ENCODE measurements around the gene ZNF585A. TPM values are rescaled to one million over a fixed set of nuclear protein-coding genes. Genes with fewer than 3 reads are reported as not detected.
"Not testable (repeated sequence)": the region's sequence is repeated elsewhere in the genome, so short reads cannot be mapped to it uniquely, and the experiment has no call there.

ZNF585A gene
- total RNA-seq, 1 experiment from 2014 or later = 7.5 TPM

- CTCF ChIA-PET = no interaction called here
- H3K36me3 Mint-ChIP-seq (ENCODE audit: insufficient read depth, unreplicated experiment) = peaks cover 17% of the 10 kb centered on the region
- H3K4me1 Mint-ChIP-seq (ENCODE audit: low read depth, unreplicated experiment) = peaks cover 19% of the 10 kb centered on the region
- no peaks in the 10 kb centered on the region for H3K27me3 Mint-ChIP-seq (ENCODE audit: unreplicated experiment)
- H3K9me3 Mint-ChIP-seq (ENCODE audit: low read depth, unreplicated experiment) = peaks cover 11% of the 10 kb centered on the region
- BruUV-seq (replicated peaks) = no TSS peak
- H3K4me3 Mint-ChIP-seq (ENCODE audit: low read depth, unreplicated experiment) = peak within 1 kb of the TSS; percentile 89
- DNase-seq = peak; percentile 94
- peak within 1 kb of the TSS; percentile 74 for H3K27ac Mint-ChIP-seq (ENCODE audit: unreplicated experiment)
- intact Hi-C loops (cut with micrococcal nuclease; ENCODE audit: unreplicated experiment) = no loop called here
- TF ChIP-seq CTCF (IDR thresholded peaks at IDR 0.05; ENCODE audit: unreplicated experiment) = no peak
These were observed 45.5 kb upstream of the ZNF585A start, which contains the start of gene ZNF383 for GRCh38 chr19:37217775-37218591. ZNF383 (plus strand) TSS chr19:37218214; CDS start chr19:37230454, 12,240 bp downstream.

- TF ChIP-seq CTCF (IDR thresholded peaks at IDR 0.05; ENCODE audit: unreplicated experiment) = no peak
- CTCF ChIA-PET = no interaction called here
- no peak for DNase-seq
- Mint-ChIP-seq H3K36me3 (ENCODE audit: insufficient read depth, unreplicated experiment) (peaks cover 17% of the 10 kb centered on the region), H3K4me1 (ENCODE audit: low read depth, unreplicated experiment) (peaks cover 19% of the 10 kb centered on the region), H3K27me3 (ENCODE audit: unreplicated experiment) (no peaks in the 10 kb centered on the region), H3K27ac (ENCODE audit: unreplicated experiment) (peak overlapping the region; percentile 74), H3K4me3 (ENCODE audit: low read depth, unreplicated experiment) (peak overlapping the region; percentile 89), H3K9me3 (ENCODE audit: low read depth, unreplicated experiment) (peaks cover 9% of the 10 kb centered on the region)
- intact Hi-C loops (cut with micrococcal nuclease; ENCODE audit: unreplicated experiment) = no loop called here
- no TSS peak for BruUV-seq (replicated peaks)
These were observed 44.9 kb upstream of the ZNF585A start for GRCh38 chr19:37217480-37217774.

- no peak for TF ChIP-seq CTCF (IDR thresholded peaks at IDR 0.05; ENCODE audit: unreplicated experiment)
- Mint-ChIP-seq H3K4me3 (ENCODE audit: low read depth, unreplicated experiment) (no peak overlapping the region), H3K27ac (ENCODE audit: unreplicated experiment) (no peak overlapping the region), H3K27me3 (ENCODE audit: unreplicated experiment) (no peaks in the 10 kb centered on the region), H3K4me1 (ENCODE audit: low read depth, unreplicated experiment) (no peaks in the 10 kb centered on the region), H3K36me3 (ENCODE audit: insufficient read depth, unreplicated experiment) (peaks cover 11% of the 10 kb centered on the region), H3K9me3 (ENCODE audit: low read depth, unreplicated experiment) (peaks cover 7% of the 10 kb centered on the region)
- CTCF ChIA-PET = no interaction called here
- no peak for DNase-seq
- intact Hi-C loops (cut with micrococcal nuclease; ENCODE audit: unreplicated experiment) = no loop called here
- no TSS peak for BruUV-seq (replicated peaks)
These were observed 25.3 kb upstream of the ZNF585A start for GRCh38 chr19:37197768-37198167.

DNA sequence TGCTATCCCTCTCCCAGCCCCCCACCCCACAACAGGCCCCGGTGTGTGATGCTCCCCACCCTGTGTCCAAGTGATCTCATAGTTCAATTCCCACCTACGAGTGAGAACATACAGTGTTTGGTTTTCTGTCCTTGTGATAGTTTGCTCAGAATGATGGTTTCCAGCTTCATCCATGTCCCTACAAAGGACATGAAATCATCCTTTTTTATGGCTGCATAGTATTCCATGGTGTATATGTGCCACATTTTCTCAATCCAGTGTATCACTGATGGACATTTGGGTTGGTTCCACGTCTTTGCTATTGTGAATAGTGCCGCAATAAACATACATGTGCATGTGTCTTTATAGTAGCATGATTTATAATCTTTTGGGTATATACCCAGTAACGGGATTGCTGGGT, 24.6 kb upstream of the ZNF585A start:
- DNase-seq; H3K4me1 Mint-ChIP-seq (ENCODE audit: low read depth, unreplicated experiment); H3K9me3 Mint-ChIP-seq (ENCODE audit: low read depth, unreplicated experiment); H3K27me3 Mint-ChIP-seq (ENCODE audit: unreplicated experiment); intact Hi-C loops (cut with micrococcal nuclease; ENCODE audit: unreplicated experiment); BruUV-seq (replicated peaks); H3K4me3 Mint-ChIP-seq (ENCODE audit: low read depth, unreplicated experiment); H3K27ac Mint-ChIP-seq (ENCODE audit: unreplicated experiment); CTCF ChIA-PET: not testable (repeated sequence)
- H3K36me3 Mint-ChIP-seq (ENCODE audit: insufficient read depth, unreplicated experiment) = peaks cover 13% of the 10 kb centered on the region

- H3K27me3 Mint-ChIP-seq (ENCODE audit: unreplicated experiment); H3K4me1 Mint-ChIP-seq (ENCODE audit: low read depth, unreplicated experiment); intact Hi-C loops (cut with micrococcal nuclease; ENCODE audit: unreplicated experiment); H3K27ac Mint-ChIP-seq (ENCODE audit: unreplicated experiment); DNase-seq; BruUV-seq (replicated peaks); H3K4me3 Mint-ChIP-seq (ENCODE audit: low read depth, unreplicated experiment): not testable (repeated sequence)
- CTCF ChIA-PET = interaction anchor here (0.8 kb wide), 1 partner anchor 326 kb away, joined by 7 read pairs; no protein-coding TSS in a partner anchor
- H3K9me3 Mint-ChIP-seq (ENCODE audit: low read depth, unreplicated experiment) = peaks cover 11% of the 10 kb centered on the region
- H3K36me3 Mint-ChIP-seq (ENCODE audit: insufficient read depth, unreplicated experiment) = peaks cover 16% of the 10 kb centered on the region
These were observed 22.8 kb upstream of the ZNF585A start for GRCh38 chr19:37195248-37195647.

- H3K27me3 Mint-ChIP-seq (ENCODE audit: unreplicated experiment); H3K4me3 Mint-ChIP-seq (ENCODE audit: low read depth, unreplicated experiment); CTCF ChIA-PET; intact Hi-C loops (cut with micrococcal nuclease; ENCODE audit: unreplicated experiment); H3K4me1 Mint-ChIP-seq (ENCODE audit: low read depth, unreplicated experiment); BruUV-seq (replicated peaks); DNase-seq; H3K36me3 Mint-ChIP-seq (ENCODE audit: insufficient read depth, unreplicated experiment); H3K27ac Mint-ChIP-seq (ENCODE audit: unreplicated experiment): not testable (repeated sequence)
- H3K9me3 Mint-ChIP-seq (ENCODE audit: low read depth, unreplicated experiment) = peaks cover 43% of the 10 kb centered on the region
These were observed 13.6 kb upstream of the ZNF585A start for GRCh38 chr19:37186071-37186470.

Data from Calu3 (cell line).